ENCODE results near the gene KCMF1. TPM values are rescaled to one million over a fixed set of nuclear protein-coding genes. Genes with fewer than 3 reads are reported as not detected.

Gene KCMF1
- 10 to 100 TPM; 71.8 to 86.8 TPM for total RNA-seq
- 77.4 TPM for polyA plus RNA-seq (2013, experiment 1 of 2)
- polyA plus RNA-seq (2013, experiment 2 of 2), result 68.3 TPM
- long read RNA-seq, experiment 1, full-length matches to known transcripts, result 31 of 43 reads
- long read RNA-seq, experiment 1, partial matches to known transcripts, result 7 of 43 reads
- long read RNA-seq, experiment 1, other reads (novel, unspliced or antisense), result 5 of 43 reads
- long read RNA-seq, experiment 2, full-length matches to known transcripts, result 79 of 89 reads
- long read RNA-seq, experiment 2, partial matches to known transcripts, result 3 of 89 reads
- long read RNA-seq, experiment 2, other reads (novel, unspliced or antisense), result 7 of 89 reads
- long read RNA-seq, experiment 3, full-length matches to known transcripts, result 6 of 7 reads
- long read RNA-seq, experiment 3, partial matches to known transcripts, result 0 of 7 reads
- long read RNA-seq, experiment 3, other reads (novel, unspliced or antisense), result 1 of 7 reads
- long read RNA-seq, experiment 4, full-length matches to known transcripts, result 1 of 6 reads
- long read RNA-seq, experiment 4, partial matches to known transcripts, result 1 of 6 reads
- long read RNA-seq, experiment 4, other reads (novel, unspliced or antisense), result 4 of 6 reads

GRCh38 chr2:84970868-84971509 lies at the start of gene KCMF1:
Gene KCMF1 (plus strand): TSS chr2:84971161. CDS start chr2:84971452, 291 bp downstream.
- Histone ChIP-seq H3K4me3 (ENCODE audit: low read length) (peak within 1 kb of the TSS; percentile 99), H3K27ac (ENCODE audit: low read depth, low read length) (peak within 1 kb of the TSS; percentile 92), H3K27me3 (ENCODE audit: control insufficient read depth, insufficient read depth, low read length, poor library complexity, severe bottlenecking) (no peaks in the 10 kb centered on the region), H3K4me1 (ENCODE audit: control insufficient read depth, insufficient read depth, low read length) (no peaks in the 10 kb centered on the region), H3K36me3 (ENCODE audit: control insufficient read depth, insufficient read depth, low read length) (peaks cover 9% of the 10 kb centered on the region), H3K9me3 (ENCODE audit: control insufficient read depth, low read length) (peaks cover 4% of the 10 kb centered on the region), H3K9ac (ENCODE audit: extremely low read depth, low read length, poor library complexity, severe bottlenecking) (peak within 1 kb of the TSS; percentile 95)
- 0% methylated on average over 90 of the region's 102 CpGs; no CpG with 5 or more reads in 1 of the 2 experiments for WGBS, 2 experiments (ENCODE audit: insufficient coverage in 1 of 2, insufficient read length in 1 of 2)
- DNase-seq, result peak; percentile 91
- Mint-ChIP-seq H3K27ac (peak within 1 kb of the TSS; percentile 95), H3K36me3 (ENCODE audit: low read depth) (peaks cover 16% of the 10 kb centered on the region), H3K27me3 (ENCODE audit: insufficient read depth) (no peaks in the 10 kb centered on the region), H3K4me3 (peak within 1 kb of the TSS; percentile 78), H3K4me1 (peaks cover 18% of the 10 kb centered on the region), H3K9me3 (no peaks in the 10 kb centered on the region)
- no peak for TF ChIP-seq CTCF (conservative IDR thresholded peaks at IDR 0.05)

GRCh38 chr2:84923009-84923408 lies 48.0 kb upstream of the KCMF1 start:
- H3K4me1 Mint-ChIP-seq, result peaks cover 3% of the 10 kb centered on the region
- no peaks in the 10 kb centered on the region for H3K9me3 ChIP-seq (ENCODE audit: control insufficient read depth, low read length)
- H3K4me3 Mint-ChIP-seq, result no peak overlapping the region
- H3K9me3 Mint-ChIP-seq, result no peaks in the 10 kb centered on the region
- TF ChIP-seq CTCF (conservative IDR thresholded peaks at IDR 0.05), result no peak
- no peak for DNase-seq
- H3K27me3 Mint-ChIP-seq (ENCODE audit: insufficient read depth), result peaks cover 12% of the 10 kb centered on the region
- no peaks in the 10 kb centered on the region for H3K36me3 ChIP-seq (ENCODE audit: control insufficient read depth, insufficient read depth, low read length)
- H3K36me3 Mint-ChIP-seq (ENCODE audit: low read depth), result no peaks in the 10 kb centered on the region
- H3K27me3 ChIP-seq (ENCODE audit: control insufficient read depth, insufficient read depth, low read length, poor library complexity, severe bottlenecking), result peaks cover 7% of the 10 kb centered on the region
- H3K27ac ChIP-seq (ENCODE audit: low read depth, low read length), result no peak overlapping the region
- H3K27ac Mint-ChIP-seq, result no peak overlapping the region
- peaks cover 3% of the 10 kb centered on the region for H3K4me1 ChIP-seq (ENCODE audit: control insufficient read depth, insufficient read depth, low read length)
- H3K9ac ChIP-seq (ENCODE audit: extremely low read depth, low read length, poor library complexity, severe bottlenecking), result no peak overlapping the region
- H3K4me3 ChIP-seq (ENCODE audit: low read length), result no peak overlapping the region

GRCh38 chr2:84924173-84925106 lies 46.5 kb upstream of the KCMF1 start:
- no peak overlapping the region for H3K27ac ChIP-seq (ENCODE audit: low read depth, low read length)
- no peaks in the 10 kb centered on the region for H3K9me3 ChIP-seq (ENCODE audit: control insufficient read depth, low read length)
- H3K9me3 Mint-ChIP-seq, result no peaks in the 10 kb centered on the region
- H3K4me3 Mint-ChIP-seq, result no peak overlapping the region
- no peak overlapping the region for H3K9ac ChIP-seq (ENCODE audit: extremely low read depth, low read length, poor library complexity, severe bottlenecking)
- no peak overlapping the region for H3K27ac Mint-ChIP-seq
- 72 to 77% methylated on average over 6 to 9 of the region's 9 CpGs for WGBS, 2 experiments (ENCODE audit: insufficient coverage in 1 of 2, insufficient read length in 1 of 2)
- no peak for DNase-seq
- H3K36me3 Mint-ChIP-seq (ENCODE audit: low read depth), result no peaks in the 10 kb centered on the region
- no peak for TF ChIP-seq CTCF (conservative IDR thresholded peaks at IDR 0.05)
- H3K4me3 ChIP-seq (ENCODE audit: low read length), result no peak overlapping the region
- H3K27me3 ChIP-seq (ENCODE audit: control insufficient read depth, insufficient read depth, low read length, poor library complexity, severe bottlenecking), result peaks cover 7% of the 10 kb centered on the region
- H3K36me3 ChIP-seq (ENCODE audit: control insufficient read depth, insufficient read depth, low read length), result no peaks in the 10 kb centered on the region
- peaks cover 12% of the 10 kb centered on the region for H3K27me3 Mint-ChIP-seq (ENCODE audit: insufficient read depth)
- peaks cover 3% of the 10 kb centered on the region for H3K4me1 Mint-ChIP-seq
- peaks cover 3% of the 10 kb centered on the region for H3K4me1 ChIP-seq (ENCODE audit: control insufficient read depth, insufficient read depth, low read length)

Measured in endodermal cell (in vitro differentiated cells).